ENCODE data around the gene TUBGCP5.

- TF ChIP-seq CTCF (IDR thresholded peaks at IDR 0.05; ENCODE audit: extremely low read depth in 1 of 2, insufficient read depth in 1 of 2, low read depth in 1 of 2, low read length in 2 of 2) (no peak), POLR2AphosphoS5 (IDR thresholded peaks at IDR 0.05; ENCODE audit: insufficient read depth, low read depth, low read length) (no peak), MAX (IDR thresholded peaks at IDR 0.05; ENCODE audit: insufficient read depth, insufficient read length) (no peak), POLR2A (IDR thresholded peaks at IDR 0.05; ENCODE audit: low read depth, low read length) (no peak), EZH2 (IDR thresholded peaks at IDR 0.05; ENCODE audit: borderline replicate concordance, low read depth, low read length, severe bottlenecking) (no peak), MYC (IDR thresholded peaks at IDR 0.05; ENCODE audit: low read depth, low read length) (no peak)
Measured at GRCh38 chr15:22958487-22959280, 80.7 kb downstream of the TUBGCP5 start.
